ENCODE data around the gene FBXL15. TPM values are rescaled to one million over a fixed set of nuclear protein-coding genes. Genes with fewer than 3 reads are reported as not detected.
A peak's percentile ranks its signal among the peaks of the same experiment; 100 is the strongest.

FBXL15 gene
- total RNA-seq, 1 donor from 2014 or later: 27.7 TPM

GRCh38 chr10:102424916-102425315 is 4.3 kb downstream of the FBXL15 start:
- Histone ChIP-seq H3K27me3 (no peaks in the 10 kb centered on the region), H3K4me1 (peaks cover 24% of the 10 kb centered on the region), H3K36me3 (no peaks in the 10 kb centered on the region), H3K4me3 (no peak overlapping the region), H3K9me3 (no peaks in the 10 kb centered on the region), H3K27ac (no peak overlapping the region)
- TF ChIP-seq CTCF (IDR thresholded peaks at IDR 0.05) (no peak), POLR2AphosphoS5 (IDR thresholded peaks at IDR 0.05; ENCODE audit: insufficient read depth in 1 of 2, low read depth in 1 of 2) (no peak), POLR2A (IDR thresholded peaks at IDR 0.05) (no peak)
- no peak for DNase-seq (ENCODE audit: extremely low spot score in 2 of 2)
- intact Hi-C loops (cut with DNase I): no loop called here

GRCh38 chr10:102425444-102425843 is 4.8 kb downstream of the FBXL15 start:
- no peak for TF ChIP-seq POLR2AphosphoS5 (IDR thresholded peaks at IDR 0.05; ENCODE audit: insufficient read depth in 1 of 2, low read depth in 1 of 2)
- no peaks in the 10 kb centered on the region for H3K27me3 ChIP-seq
- H3K27ac ChIP-seq: no peak overlapping the region
- DNase-seq (ENCODE audit: extremely low spot score in 2 of 2): no peak
- H3K4me3 ChIP-seq: no peak overlapping the region
- no peaks in the 10 kb centered on the region for H3K9me3 ChIP-seq
- intact Hi-C loops (cut with DNase I): no loop called here
- H3K4me1 ChIP-seq: peaks cover 20% of the 10 kb centered on the region
- H3K36me3 ChIP-seq: no peaks in the 10 kb centered on the region

GRCh38 chr10:102426803-102427287 is 6.2 kb downstream of the FBXL15 start:
- TF ChIP-seq CTCF (IDR thresholded peaks at IDR 0.05) (no peak), POLR2A (IDR thresholded peaks at IDR 0.05) (no peak), POLR2AphosphoS5 (IDR thresholded peaks at IDR 0.05; ENCODE audit: insufficient read depth in 1 of 2, low read depth in 1 of 2) (no peak)
- no peak overlapping the region for H3K4me3 ChIP-seq
- intact Hi-C loops (cut with DNase I): no loop called here
- H3K4me1 ChIP-seq: peaks cover 25% of the 10 kb centered on the region
- H3K36me3 ChIP-seq: no peaks in the 10 kb centered on the region
- H3K27me3 ChIP-seq: no peaks in the 10 kb centered on the region
- DNase-seq (ENCODE audit: extremely low spot score in 2 of 2): no peak
- no peaks in the 10 kb centered on the region for H3K9me3 ChIP-seq
- H3K27ac ChIP-seq: no peak overlapping the region

GRCh38 chr10:102429468-102429867 is 8.8 kb downstream of the FBXL15 start:
- H3K4me1 ChIP-seq: peaks cover 10% of the 10 kb centered on the region
- TF ChIP-seq POLR2AphosphoS5 (IDR thresholded peaks at IDR 0.05; ENCODE audit: insufficient read depth in 1 of 2, low read depth in 1 of 2) (no peak), CTCF (IDR thresholded peaks at IDR 0.05) (no peak), POLR2A (IDR thresholded peaks at IDR 0.05) (no peak)
- intact Hi-C loops (cut with DNase I): no loop called here
- no peak overlapping the region for H3K27ac ChIP-seq
- DNase-seq (ENCODE audit: extremely low spot score in 2 of 2): no peak
- H3K9me3 ChIP-seq: no peaks in the 10 kb centered on the region
- H3K36me3 ChIP-seq: no peaks in the 10 kb centered on the region
- H3K4me3 ChIP-seq: no peak overlapping the region
- no peaks in the 10 kb centered on the region for H3K27me3 ChIP-seq

- TF ChIP-seq CTCF (IDR thresholded peaks at IDR 0.05): no peak
- no peak for TF ChIP-seq POLR2AphosphoS5 (IDR thresholded peaks at IDR 0.05; ENCODE audit: insufficient read depth in 1 of 2, low read depth in 1 of 2)
- intact Hi-C loops (cut with DNase I): no loop called here
- Histone ChIP-seq H3K27ac (peak overlapping the region; percentile 70), H3K36me3 (no peaks in the 10 kb centered on the region), H3K4me3 (peak overlapping the region; percentile 72 to 85), H3K27me3 (no peaks in the 10 kb centered on the region), H3K9me3 (no peaks in the 10 kb centered on the region), H3K4me1 (peaks cover 10% of the 10 kb centered on the region)
- DNase-seq (ENCODE audit: extremely low spot score in 2 of 2): no peak
These were observed 11.0 kb downstream of the FBXL15 start for GRCh38 chr10:102431452-102432124.
